Neural crest cell (in vitro differentiated cells): ENCODE results near the gene CEND1. TPM values are rescaled to one million over a fixed set of nuclear protein-coding genes. Genes with fewer than 3 reads are reported as not detected.

Experiments used
- DNase-seq: peaks from one replicate; pipeline ENCODE4 v3.0.0; 2021; ENCODE audit warnings: low read depth, mixed read lengths, low spot score
- H3K27ac Mint-ChIP-seq: one replicate; pipeline ENCODE4 v1.8.0; 2021; ENCODE audit warnings: mild to moderate bottlenecking, mixed read lengths; ENCODE audit not compliant: unreplicated experiment
- H3K27me3 Mint-ChIP-seq: 2 replicates; pipeline ENCODE4 v1.8.0; 2021; ENCODE audit warnings: low read depth, mild to moderate bottlenecking, mixed read lengths
- H3K36me3 Mint-ChIP-seq: 2 replicates; pipeline ENCODE4 v1.8.0; 2021; ENCODE audit warnings: low read depth, mild to moderate bottlenecking, mixed read lengths
- H3K4me1 Mint-ChIP-seq: 2 replicates; pipeline ENCODE4 v1.8.0; 2021; ENCODE audit warnings: mixed read lengths
- H3K4me3 Mint-ChIP-seq: one replicate; pipeline ENCODE4 v1.8.0; 2021; ENCODE audit warnings: mild to moderate bottlenecking, mixed read lengths
- H3K9me3 Mint-ChIP-seq: 2 replicates; pipeline ENCODE4 v1.8.0; 2021; ENCODE audit warnings: mixed read lengths
- total RNA-seq: library from RNA; stranded (reverse); gene quantifications from 2 replicates; pipeline ENCODE4 v1.2.1, GENCODE V29; 2021
- TF ChIP-seq, protein P1 (sequence below): fragments of 200-600 bp; sonication (generic); conservative IDR thresholded peaks from 2 replicates; pipeline ENCODE4 v1.5.0; 2021; ENCODE audit warnings: antibody characterized with exemption, mild to moderate bottlenecking

CEND1 gene
- total RNA-seq, 1 donor from 2014 or later, result 1.2 TPM

DNA sequence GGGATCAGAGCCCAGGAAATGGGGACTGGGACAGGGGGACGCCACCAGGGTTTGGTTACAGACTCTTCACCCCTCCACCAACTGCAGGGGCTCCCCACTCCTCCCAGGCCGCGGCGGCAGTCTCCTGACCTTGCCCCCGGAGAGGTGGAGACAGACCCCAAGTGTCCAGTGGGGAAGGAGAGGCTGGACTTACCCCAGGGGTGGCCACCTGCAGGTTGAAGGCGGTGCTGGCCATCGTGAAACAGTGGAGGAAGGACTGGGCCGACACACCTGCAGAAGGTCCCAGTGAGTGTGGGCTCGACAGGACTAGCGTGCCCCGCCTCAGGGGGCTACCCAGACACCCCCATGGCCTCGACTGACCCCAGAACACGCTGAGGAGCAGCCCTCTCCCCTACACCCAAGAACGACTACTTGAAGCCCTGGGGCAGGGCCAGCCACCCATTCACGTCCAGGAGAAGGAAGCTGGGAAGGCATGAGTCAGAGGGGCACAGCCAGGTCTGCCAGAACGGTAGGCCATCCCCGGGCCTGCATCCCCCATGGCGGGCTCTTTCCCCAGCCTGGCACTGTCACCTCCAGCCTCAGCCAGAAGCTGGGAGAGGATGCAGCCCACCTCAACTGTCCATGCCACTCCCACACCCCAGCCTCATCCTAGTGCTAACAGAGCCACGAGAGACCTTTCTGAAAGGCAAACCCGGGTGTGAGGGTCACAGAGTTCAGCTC, 14.9 kb downstream of the CEND1 start:
- Mint-ChIP-seq H3K9me3 (no peaks in the 10 kb centered on the region), H3K36me3 (no peaks in the 10 kb centered on the region), H3K4me3 (peak overlapping the region; percentile 91), H3K27ac (no peak overlapping the region), H3K4me1 (peaks cover 18% of the 10 kb centered on the region), H3K27me3 (no peaks in the 10 kb centered on the region)
- no peak for DNase-seq
- TF ChIP-seq, protein P1, sequence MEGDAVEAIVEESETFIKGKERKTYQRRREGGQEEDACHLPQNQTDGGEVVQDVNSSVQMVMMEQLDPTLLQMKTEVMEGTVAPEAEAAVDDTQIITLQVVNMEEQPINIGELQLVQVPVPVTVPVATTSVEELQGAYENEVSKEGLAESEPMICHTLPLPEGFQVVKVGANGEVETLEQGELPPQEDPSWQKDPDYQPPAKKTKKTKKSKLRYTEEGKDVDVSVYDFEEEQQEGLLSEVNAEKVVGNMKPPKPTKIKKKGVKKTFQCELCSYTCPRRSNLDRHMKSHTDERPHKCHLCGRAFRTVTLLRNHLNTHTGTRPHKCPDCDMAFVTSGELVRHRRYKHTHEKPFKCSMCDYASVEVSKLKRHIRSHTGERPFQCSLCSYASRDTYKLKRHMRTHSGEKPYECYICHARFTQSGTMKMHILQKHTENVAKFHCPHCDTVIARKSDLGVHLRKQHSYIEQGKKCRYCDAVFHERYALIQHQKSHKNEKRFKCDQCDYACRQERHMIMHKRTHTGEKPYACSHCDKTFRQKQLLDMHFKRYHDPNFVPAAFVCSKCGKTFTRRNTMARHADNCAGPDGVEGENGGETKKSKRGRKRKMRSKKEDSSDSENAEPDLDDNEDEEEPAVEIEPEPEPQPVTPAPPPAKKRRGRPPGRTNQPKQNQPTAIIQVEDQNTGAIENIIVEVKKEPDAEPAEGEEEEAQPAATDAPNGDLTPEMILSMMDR, result no peak

DNA sequence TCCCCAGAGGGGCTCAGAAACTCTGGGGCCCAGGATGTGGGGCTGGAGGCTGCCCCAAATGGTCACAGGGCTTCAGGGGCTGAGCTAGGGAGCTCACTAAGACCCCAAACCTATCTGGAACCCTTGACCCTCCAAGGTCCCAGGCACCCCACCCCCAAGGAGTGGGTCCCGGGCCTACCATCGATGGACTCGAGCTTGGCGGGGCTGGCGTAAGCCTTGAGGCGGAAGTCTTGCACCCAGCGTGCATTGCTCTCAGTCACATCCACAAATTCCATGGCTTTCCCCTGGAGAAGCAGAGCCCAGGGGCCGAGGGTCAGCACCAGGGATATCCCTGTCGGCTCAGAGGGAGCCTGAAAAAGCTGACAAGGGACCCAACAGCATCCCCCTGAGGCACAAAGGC, 16.1 kb downstream of the CEND1 start:
- Mint-ChIP-seq H3K27ac (no peak overlapping the region), H3K9me3 (no peaks in the 10 kb centered on the region), H3K4me1 (peaks cover 18% of the 10 kb centered on the region), H3K27me3 (no peaks in the 10 kb centered on the region), H3K4me3 (peak overlapping the region; percentile 57), H3K36me3 (no peaks in the 10 kb centered on the region)
- TF ChIP-seq, protein P1, result no peak
- DNase-seq, result no peak

DNA sequence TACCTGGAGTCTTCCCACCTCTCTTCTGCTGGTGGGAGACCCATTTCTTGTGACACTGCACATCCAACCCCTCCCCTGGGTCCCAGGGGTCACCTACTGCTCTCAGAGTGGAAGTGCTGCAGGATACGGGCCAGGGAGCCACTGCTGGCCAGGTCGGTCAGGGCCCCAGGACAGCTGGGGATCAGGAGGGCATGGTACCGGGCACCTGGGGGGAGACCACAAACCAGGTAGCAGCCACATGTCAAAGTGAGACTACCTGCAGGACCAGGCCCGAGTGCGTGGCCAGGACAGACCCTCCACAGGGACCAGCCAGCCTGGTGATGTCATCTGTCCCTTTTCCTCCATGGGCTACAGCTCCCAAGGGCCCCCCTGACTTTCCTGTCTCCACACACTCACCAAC, 16.5 kb downstream of the CEND1 start:
- no peaks in the 10 kb centered on the region for H3K36me3 Mint-ChIP-seq
- H3K9me3 Mint-ChIP-seq, result no peaks in the 10 kb centered on the region
- TF ChIP-seq, protein P1, result no peak
- no peaks in the 10 kb centered on the region for H3K27me3 Mint-ChIP-seq
- H3K27ac Mint-ChIP-seq, result peak overlapping the region; percentile 12
- H3K4me3 Mint-ChIP-seq, result peak overlapping the region; percentile 66
- peaks cover 18% of the 10 kb centered on the region for H3K4me1 Mint-ChIP-seq
- no peak for DNase-seq

DNA sequence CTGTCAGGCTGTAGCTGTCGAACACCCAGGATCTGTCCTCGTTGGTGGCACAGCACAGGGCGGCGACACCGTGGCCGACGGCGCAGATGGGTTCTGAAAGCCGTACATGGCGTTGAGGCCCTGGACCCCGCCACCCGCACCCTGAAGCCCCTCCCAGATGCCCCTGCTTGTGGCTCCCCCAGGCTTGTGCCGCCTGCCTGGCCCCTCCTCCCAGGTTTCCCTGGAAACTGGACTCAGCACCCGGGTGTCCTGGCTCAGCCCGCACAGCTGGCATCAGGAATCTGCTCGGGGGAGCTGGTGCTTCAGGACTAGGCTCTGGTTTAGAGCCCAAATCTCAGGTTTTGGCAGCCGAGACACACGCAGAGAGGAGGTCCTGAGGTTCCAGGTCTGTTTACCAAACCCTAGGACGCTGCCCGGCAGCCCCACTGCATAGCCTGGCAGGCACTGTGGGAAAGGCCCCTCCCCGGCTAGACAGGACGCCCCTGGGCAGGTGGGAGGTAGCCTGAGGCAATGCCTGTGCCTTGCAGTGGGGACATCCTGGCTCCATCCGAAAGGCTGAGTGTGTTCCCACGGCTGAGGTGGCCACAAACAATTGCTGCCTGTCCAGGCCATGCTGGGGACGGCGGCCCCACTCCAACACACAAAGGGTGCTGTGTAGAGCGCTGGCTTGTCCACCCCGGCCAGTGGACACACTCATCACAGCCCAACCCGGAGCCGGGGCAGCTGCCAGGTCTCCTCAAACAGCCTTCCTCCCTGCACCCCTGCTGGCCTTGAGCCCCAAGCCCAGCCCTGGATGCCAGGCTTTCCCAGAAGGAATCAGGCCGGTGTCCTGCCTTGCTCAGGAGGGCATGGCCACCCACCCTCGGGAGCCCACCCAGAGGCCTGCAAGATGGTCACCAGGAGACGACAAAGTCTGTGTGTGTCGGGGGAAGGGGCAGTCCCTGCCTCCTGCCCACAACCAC, 17.2 kb downstream of the CEND1 start:
- Mint-ChIP-seq H3K27ac (no peak overlapping the region), H3K4me1 (peaks cover 18% of the 10 kb centered on the region), H3K27me3 (no peaks in the 10 kb centered on the region), H3K36me3 (no peaks in the 10 kb centered on the region), H3K9me3 (no peaks in the 10 kb centered on the region), H3K4me3 (peak overlapping the region; percentile 66)
- TF ChIP-seq, protein P1, result no peak
- no peak for DNase-seq

DNA sequence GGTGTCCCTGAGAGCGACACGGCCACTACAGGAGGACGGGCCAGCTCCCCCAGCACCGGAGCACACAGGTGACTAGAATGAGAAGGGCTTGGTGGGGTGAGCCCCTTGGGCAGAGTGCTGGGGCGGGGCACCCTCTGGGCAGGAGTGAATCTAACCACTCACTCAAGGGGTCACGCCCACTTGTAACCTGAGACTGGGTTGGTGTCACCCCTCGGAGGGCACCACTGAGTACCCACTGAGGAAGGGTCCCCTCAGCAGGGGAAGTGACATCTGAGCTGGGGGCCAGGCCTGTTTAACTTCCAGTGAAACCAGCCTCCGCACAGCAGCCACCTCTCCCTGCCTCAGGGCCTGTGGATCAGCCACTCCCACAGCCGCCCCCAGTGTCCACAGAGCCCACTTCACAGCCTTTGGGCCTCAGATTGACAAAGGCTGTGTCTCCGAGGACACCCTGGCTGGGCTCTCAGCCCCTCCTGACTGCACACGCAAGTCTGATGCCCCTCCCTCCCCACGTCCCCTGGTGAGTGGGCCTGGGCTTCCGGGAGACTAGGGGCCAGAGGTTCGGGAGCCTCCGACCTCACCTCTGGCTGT, 18.2 kb downstream of the CEND1 start:
- H3K4me3 Mint-ChIP-seq, result no peak overlapping the region
- no peak overlapping the region for H3K27ac Mint-ChIP-seq

More for the DNA sequence above, 18.2 kb downstream of the CEND1 start:
- DNase-seq, result no peak
- TF ChIP-seq, protein P1, result no peak
- H3K4me1 Mint-ChIP-seq, result peaks cover 18% of the 10 kb centered on the region
- peaks cover 1% of the 10 kb centered on the region for H3K36me3 Mint-ChIP-seq
- no peaks in the 10 kb centered on the region for H3K27me3 Mint-ChIP-seq
- no peaks in the 10 kb centered on the region for H3K9me3 Mint-ChIP-seq
